ENCODE data around the gene NPBWR2.

The NPBWR2 gene

GRCh38 chr20:64149809-64150560, 42.6 kb upstream of the NPBWR2 start:
- no peak overlapping the region for H3K4me3 ChIP-seq (ENCODE audit: low read depth, low read length)
- no peaks in the 10 kb centered on the region for H3K27me3 ChIP-seq (ENCODE audit: control insufficient read depth, insufficient read depth, low read length)
- no peaks in the 10 kb centered on the region for H3K36me3 ChIP-seq (ENCODE audit: control insufficient read depth, insufficient read depth, low read length)
- H3K9me3 ChIP-seq (ENCODE audit: control insufficient read depth, insufficient read depth, low read length) = peaks cover 6% of the 10 kb centered on the region
- no peak overlapping the region for H3K27ac ChIP-seq (ENCODE audit: low read depth, low read length)
- peaks cover 11% of the 10 kb centered on the region for H3K4me1 ChIP-seq (ENCODE audit: control insufficient read depth, insufficient read depth, low read length)
- no peak overlapping the region for H3K9ac ChIP-seq (ENCODE audit: low read depth, low read length)

GRCh38 chr20:64149141-64149540, 41.8 kb upstream of the NPBWR2 start:
- H3K27me3 ChIP-seq (ENCODE audit: control insufficient read depth, insufficient read depth, low read length) = no peaks in the 10 kb centered on the region
- H3K36me3 ChIP-seq (ENCODE audit: control insufficient read depth, insufficient read depth, low read length) = no peaks in the 10 kb centered on the region
- H3K4me3 ChIP-seq (ENCODE audit: low read depth, low read length) = no peak overlapping the region
- H3K9ac ChIP-seq (ENCODE audit: low read depth, low read length) = no peak overlapping the region
- peaks cover 14% of the 10 kb centered on the region for H3K9me3 ChIP-seq (ENCODE audit: control insufficient read depth, insufficient read depth, low read length)
- H3K4me1 ChIP-seq (ENCODE audit: control insufficient read depth, insufficient read depth, low read length) = peaks cover 11% of the 10 kb centered on the region
- H3K27ac ChIP-seq (ENCODE audit: low read depth, low read length) = no peak overlapping the region

- Histone ChIP-seq H3K36me3 (ENCODE audit: control insufficient read depth, insufficient read depth, low read length) (no peaks in the 10 kb centered on the region), H3K9ac (ENCODE audit: low read depth, low read length) (no peak overlapping the region), H3K4me3 (ENCODE audit: low read depth, low read length) (no peak overlapping the region), H3K4me1 (ENCODE audit: control insufficient read depth, insufficient read depth, low read length) (peaks cover 11% of the 10 kb centered on the region), H3K27ac (ENCODE audit: low read depth, low read length) (no peak overlapping the region), H3K27me3 (ENCODE audit: control insufficient read depth, insufficient read depth, low read length) (no peaks in the 10 kb centered on the region), H3K9me3 (ENCODE audit: control insufficient read depth, insufficient read depth, low read length) (peaks cover 17% of the 10 kb centered on the region)
These were observed 41.2 kb upstream of the NPBWR2 start for GRCh38 chr20:64148581-64148980.

GRCh38 chr20:64146936-64147477, 39.6 kb upstream of the NPBWR2 start:
- Histone ChIP-seq H3K27me3 (ENCODE audit: control insufficient read depth, insufficient read depth, low read length) (no peaks in the 10 kb centered on the region), H3K9ac (ENCODE audit: low read depth, low read length) (no peak overlapping the region)

GRCh38 chr20:64146301-64146935, 39.1 kb upstream of the NPBWR2 start:
- Histone ChIP-seq H3K36me3 (ENCODE audit: control insufficient read depth, insufficient read depth, low read length) (no peaks in the 10 kb centered on the region), H3K27me3 (ENCODE audit: control insufficient read depth, insufficient read depth, low read length) (no peaks in the 10 kb centered on the region), H3K9ac (ENCODE audit: low read depth, low read length) (no peak overlapping the region), H3K9me3 (ENCODE audit: control insufficient read depth, insufficient read depth, low read length) (peaks cover 17% of the 10 kb centered on the region), H3K4me3 (ENCODE audit: low read depth, low read length) (no peak overlapping the region), H3K27ac (ENCODE audit: low read depth, low read length) (no peak overlapping the region), H3K4me1 (ENCODE audit: control insufficient read depth, insufficient read depth, low read length) (peaks cover 6% of the 10 kb centered on the region)

More at GRCh38 chr20:64146936-64147477, 39.6 kb upstream of the NPBWR2 start:
- H3K27ac ChIP-seq (ENCODE audit: low read depth, low read length) = no peak overlapping the region
- H3K4me3 ChIP-seq (ENCODE audit: low read depth, low read length) = no peak overlapping the region
- H3K36me3 ChIP-seq (ENCODE audit: control insufficient read depth, insufficient read depth, low read length) = no peaks in the 10 kb centered on the region
- peaks cover 12% of the 10 kb centered on the region for H3K4me1 ChIP-seq (ENCODE audit: control insufficient read depth, insufficient read depth, low read length)
- H3K9me3 ChIP-seq (ENCODE audit: control insufficient read depth, insufficient read depth, low read length) = peaks cover 17% of the 10 kb centered on the region

GRCh38 chr20:64145458-64146300, 38.3 kb upstream of the NPBWR2 start:
- Histone ChIP-seq H3K27me3 (ENCODE audit: control insufficient read depth, insufficient read depth, low read length) (no peaks in the 10 kb centered on the region), H3K27ac (ENCODE audit: low read depth, low read length) (no peak overlapping the region), H3K4me3 (ENCODE audit: low read depth, low read length) (no peak overlapping the region), H3K4me1 (ENCODE audit: control insufficient read depth, insufficient read depth, low read length) (peaks cover 4% of the 10 kb centered on the region; the same call in 1 of the 2 replicates), H3K9me3 (ENCODE audit: control insufficient read depth, insufficient read depth, low read length) (peaks cover 17% of the 10 kb centered on the region), H3K36me3 (ENCODE audit: control insufficient read depth, insufficient read depth, low read length) (no peaks in the 10 kb centered on the region), H3K9ac (ENCODE audit: low read depth, low read length) (no peak overlapping the region)

- H3K36me3 ChIP-seq (ENCODE audit: control insufficient read depth, insufficient read depth, low read length) = no peaks in the 10 kb centered on the region
- no peaks in the 10 kb centered on the region for H3K27me3 ChIP-seq (ENCODE audit: control insufficient read depth, insufficient read depth, low read length)
- H3K27ac ChIP-seq (ENCODE audit: low read depth, low read length) = no peak overlapping the region
- peaks cover 8% of the 10 kb centered on the region; the same call in 1 of the 2 replicates for H3K4me1 ChIP-seq (ENCODE audit: control insufficient read depth, insufficient read depth, low read length)
- H3K9ac ChIP-seq (ENCODE audit: low read depth, low read length) = no peak overlapping the region
- peaks cover 17% of the 10 kb centered on the region for H3K9me3 ChIP-seq (ENCODE audit: control insufficient read depth, insufficient read depth, low read length)
- H3K4me3 ChIP-seq (ENCODE audit: low read depth, low read length) = no peak overlapping the region
These were observed 37.0 kb upstream of the NPBWR2 start for GRCh38 chr20:64144144-64144912.

- Histone ChIP-seq H3K4me3 (ENCODE audit: low read depth, low read length) (no peak overlapping the region), H3K4me1 (ENCODE audit: control insufficient read depth, insufficient read depth, low read length) (peaks cover 8% of the 10 kb centered on the region; the same call in 1 of the 2 replicates), H3K27ac (ENCODE audit: low read depth, low read length) (no peak overlapping the region), H3K9ac (ENCODE audit: low read depth, low read length) (no peak overlapping the region), H3K27me3 (ENCODE audit: control insufficient read depth, insufficient read depth, low read length) (no peaks in the 10 kb centered on the region), H3K9me3 (ENCODE audit: control insufficient read depth, insufficient read depth, low read length) (peaks cover 17% of the 10 kb centered on the region), H3K36me3 (ENCODE audit: control insufficient read depth, insufficient read depth, low read length) (no peaks in the 10 kb centered on the region)
These were observed 35.8 kb upstream of the NPBWR2 start for GRCh38 chr20:64143018-64143801.

GRCh38 chr20:64142590-64142989, 35.2 kb upstream of the NPBWR2 start:
- Histone ChIP-seq H3K36me3 (ENCODE audit: control insufficient read depth, insufficient read depth, low read length) (no peaks in the 10 kb centered on the region), H3K4me3 (ENCODE audit: low read depth, low read length) (no peak overlapping the region), H3K4me1 (ENCODE audit: control insufficient read depth, insufficient read depth, low read length) (peaks cover 8% of the 10 kb centered on the region; the same call in 1 of the 2 replicates), H3K9ac (ENCODE audit: low read depth, low read length) (no peak overlapping the region), H3K9me3 (ENCODE audit: control insufficient read depth, insufficient read depth, low read length) (peaks cover 17% of the 10 kb centered on the region), H3K27ac (ENCODE audit: low read depth, low read length) (no peak overlapping the region), H3K27me3 (ENCODE audit: control insufficient read depth, insufficient read depth, low read length) (no peaks in the 10 kb centered on the region)

All from HUES48 (cell line).